GM21528 (cell line): ENCODE measurements around the gene LACTB.

Experiments used
- ATAC-seq: cut with Tn5 transposase; IDR thresholded peaks from one replicate; pipeline ENCODE4 v1.9.1; 2021; ENCODE audit warnings: mild to moderate bottlenecking, moderate library complexity; ENCODE audit not compliant: unreplicated experiment, low FRiP score

Gene LACTB

GRCh38 chr15:63166219-63166618, 44.6 kb downstream of the LACTB start:
- ATAC-seq, result no peak

GRCh38 chr15:63169788-63170187, 48.1 kb downstream of the LACTB start:
- ATAC-seq, result no peak

DNA sequence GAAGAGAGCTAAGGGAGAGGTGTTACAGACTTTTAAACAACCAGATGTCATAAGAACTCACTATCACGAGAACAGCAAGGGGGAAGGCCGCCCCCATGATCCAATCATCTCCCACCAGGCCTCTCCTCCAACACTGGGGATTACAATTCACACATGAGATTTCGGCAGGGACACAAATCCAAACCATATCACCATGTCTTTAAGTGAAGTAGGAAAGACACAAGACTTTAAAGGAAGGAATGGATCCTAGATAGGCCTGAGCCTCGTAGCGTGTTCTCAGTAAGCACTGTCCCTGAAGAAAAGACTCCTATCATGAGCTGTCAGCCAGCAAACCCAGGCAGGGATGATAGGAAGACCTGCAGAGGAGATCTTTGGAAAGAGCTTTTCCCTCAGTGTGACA, 50.7 kb downstream of the LACTB start:
- no peak for ATAC-seq

GRCh38 chr15:63172851-63173451, 51.3 kb downstream of the LACTB start:
- no peak for ATAC-seq

GRCh38 chr15:63176302-63176701, 54.6 kb downstream of the LACTB start:
- no peak for ATAC-seq

DNA sequence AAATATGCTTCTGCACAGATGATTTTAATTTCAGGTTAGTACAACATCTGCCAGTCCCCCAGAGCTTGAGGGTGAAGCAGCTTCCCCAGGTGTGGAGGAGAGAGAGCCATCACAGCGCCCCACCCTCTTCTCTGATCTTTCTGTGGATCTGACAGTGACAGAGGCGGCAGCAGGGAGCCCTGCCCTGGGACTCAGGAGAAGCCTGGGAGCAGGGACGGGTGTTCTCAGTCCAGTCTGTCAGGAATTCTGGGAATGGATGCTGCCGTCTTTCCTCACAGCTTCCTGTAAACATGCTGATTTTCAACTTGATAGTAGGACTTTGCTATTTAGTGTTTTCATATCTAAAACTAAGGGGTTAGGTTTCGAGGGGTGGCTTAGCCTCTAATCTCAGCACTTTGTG, 56.4 kb downstream of the LACTB start:
- ATAC-seq, result no peak

- ATAC-seq, result no peak
Observed at GRCh38 chr15:63180746-63181145, 59.1 kb downstream of the LACTB start.

- no peak for ATAC-seq
Observed at GRCh38 chr15:63181648-63182047, 60.0 kb downstream of the LACTB start.

- no peak for ATAC-seq
Observed at GRCh38 chr15:63185206-63185605, 63.5 kb downstream of the LACTB start.

DNA sequence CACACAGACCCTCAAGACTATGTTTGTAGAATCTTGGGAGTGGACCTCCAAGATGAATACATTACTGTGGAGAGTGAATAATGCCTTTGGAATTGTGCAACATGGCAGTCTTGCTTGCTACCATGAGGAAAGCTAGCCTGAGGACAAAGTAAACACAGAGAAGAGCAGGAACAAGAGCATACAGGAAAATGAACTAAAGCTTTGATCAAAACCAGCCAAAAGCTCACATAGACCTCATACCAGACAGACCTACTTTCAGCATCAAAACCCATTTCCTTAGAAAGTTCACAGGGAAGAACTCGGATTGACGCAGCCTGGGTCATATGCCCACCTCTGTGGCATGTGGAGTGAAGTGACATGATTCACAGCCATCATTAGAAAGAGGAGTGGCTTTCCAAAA, 64.4 kb downstream of the LACTB start:
- ATAC-seq, result no peak

DNA sequence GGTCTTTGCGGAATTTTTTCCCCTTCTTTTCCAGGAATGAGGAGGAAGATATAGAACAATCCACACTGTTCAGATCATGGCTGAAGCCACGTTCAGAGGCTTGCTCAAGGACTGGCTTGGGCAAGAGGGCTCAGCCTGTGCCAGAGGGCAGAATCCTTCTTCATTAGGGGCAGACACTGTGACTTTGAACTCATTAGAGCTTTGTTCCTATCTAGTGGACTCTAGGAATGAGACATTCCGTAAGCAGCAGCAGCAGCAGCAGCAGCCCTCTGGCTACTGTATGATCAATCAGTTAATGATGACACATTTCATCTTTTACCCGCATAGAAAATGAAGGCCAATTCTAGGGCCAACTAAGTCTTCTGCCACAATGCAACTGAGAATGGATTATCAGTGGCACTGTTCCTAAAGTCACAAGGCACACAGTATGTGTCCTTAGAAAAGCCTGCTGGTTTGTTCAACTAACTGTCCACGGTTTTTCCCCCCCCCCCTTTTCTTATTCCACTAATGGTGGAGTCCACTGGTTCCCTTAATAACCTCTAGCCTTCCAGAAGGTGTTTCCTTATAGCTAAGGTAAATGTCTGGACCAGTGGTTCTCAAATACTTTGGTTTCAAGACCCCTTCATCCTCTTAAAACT, 66.0 kb downstream of the LACTB start:
- no peak for ATAC-seq

GRCh38 chr15:63188247-63188925, 66.7 kb downstream of the LACTB start:
- ATAC-seq, result peak; percentile 12

DNA sequence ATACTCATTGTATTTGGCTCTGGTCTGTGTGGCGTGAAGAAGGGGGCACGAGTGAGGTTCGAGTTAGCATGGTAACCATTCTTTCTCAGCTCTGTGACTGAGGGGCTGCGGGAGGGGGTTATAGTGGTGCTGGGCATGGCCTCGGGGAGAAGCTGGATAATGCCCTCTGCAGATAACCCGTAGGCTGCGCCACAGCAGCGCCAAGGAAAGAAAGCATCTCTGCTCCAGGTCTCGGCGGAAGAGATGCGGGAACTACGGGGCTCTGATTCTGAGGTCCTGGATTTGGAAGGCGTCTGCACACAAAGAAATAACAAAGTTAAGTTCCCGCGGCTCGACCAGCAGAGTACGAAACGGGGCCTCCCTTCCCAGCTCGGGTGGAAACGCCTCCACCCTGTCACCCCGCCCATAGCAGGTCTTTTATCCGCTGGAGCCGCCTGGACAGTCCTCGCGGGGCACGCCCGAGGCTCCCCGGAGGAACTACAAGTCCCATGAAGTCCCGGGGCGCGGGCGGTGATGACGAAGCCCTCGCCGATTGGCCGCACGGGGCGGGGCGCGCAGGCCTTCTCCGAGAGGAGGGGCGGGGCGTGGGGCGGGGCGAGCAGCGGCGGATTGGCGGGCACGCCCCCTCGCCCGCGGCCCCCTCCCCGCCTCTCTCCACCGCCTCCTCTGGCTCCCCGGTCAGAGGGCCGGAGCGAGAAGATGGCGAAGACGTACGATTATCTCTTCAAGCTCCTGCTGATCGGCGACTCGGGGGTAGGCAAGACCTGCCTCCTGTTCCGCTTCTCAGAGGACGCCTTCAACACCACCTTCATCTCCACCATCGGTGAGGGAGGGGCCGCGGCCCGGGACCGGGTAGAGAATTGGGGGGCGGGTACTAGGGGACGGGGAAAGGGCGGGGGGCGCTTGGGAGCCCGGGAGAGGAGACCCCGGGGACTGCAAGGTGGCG, 67.5 kb downstream of the LACTB start, which contains the start of gene RAB8B:
Gene RAB8B, plus strand, starts transcription at position 681 of the 946 bp plus-strand sequence. Its CDS starts 19 bp downstream, at position 700.
- peak; percentile 77 for ATAC-seq

- ATAC-seq, result no peak
Observed at GRCh38 chr15:63189941-63190768, 68.5 kb downstream of the LACTB start.

GRCh38 chr15:63190769-63191649, 69.3 kb downstream of the LACTB start:
- ATAC-seq, result no peak
